DMS 273 (cell line): ENCODE results near the gene S100Z.
A peak's percentile ranks its signal among the peaks of the same experiment; 100 is the strongest.
"Not testable (repeated sequence)": the region's sequence is repeated elsewhere in the genome, so short reads cannot be mapped to it uniquely, and the experiment has no call there.

Experiments
- DNase-seq: peaks from one replicate; lab custom pipeline; 2025; ENCODE audit not compliant: unreplicated experiment; lab: John Stamatoyannopoulos, UW

S100Z gene

GRCh38 chr5:76822105-76822731, 27.6 kb upstream of the S100Z start:
- not testable (repeated sequence) for DNase-seq

GRCh38 chr5:76826416-76826815, 23.4 kb upstream of the S100Z start:
- DNase-seq, result not testable (repeated sequence)

GRCh38 chr5:76831110-76831452, 18.7 kb upstream of the S100Z start:
- no peak for DNase-seq

GRCh38 chr5:76836181-76836580, 13.6 kb upstream of the S100Z start:
- DNase-seq, result no peak

- no peak for DNase-seq
Measured at GRCh38 chr5:76836585-76836984, 13.2 kb upstream of the S100Z start.

DNA sequence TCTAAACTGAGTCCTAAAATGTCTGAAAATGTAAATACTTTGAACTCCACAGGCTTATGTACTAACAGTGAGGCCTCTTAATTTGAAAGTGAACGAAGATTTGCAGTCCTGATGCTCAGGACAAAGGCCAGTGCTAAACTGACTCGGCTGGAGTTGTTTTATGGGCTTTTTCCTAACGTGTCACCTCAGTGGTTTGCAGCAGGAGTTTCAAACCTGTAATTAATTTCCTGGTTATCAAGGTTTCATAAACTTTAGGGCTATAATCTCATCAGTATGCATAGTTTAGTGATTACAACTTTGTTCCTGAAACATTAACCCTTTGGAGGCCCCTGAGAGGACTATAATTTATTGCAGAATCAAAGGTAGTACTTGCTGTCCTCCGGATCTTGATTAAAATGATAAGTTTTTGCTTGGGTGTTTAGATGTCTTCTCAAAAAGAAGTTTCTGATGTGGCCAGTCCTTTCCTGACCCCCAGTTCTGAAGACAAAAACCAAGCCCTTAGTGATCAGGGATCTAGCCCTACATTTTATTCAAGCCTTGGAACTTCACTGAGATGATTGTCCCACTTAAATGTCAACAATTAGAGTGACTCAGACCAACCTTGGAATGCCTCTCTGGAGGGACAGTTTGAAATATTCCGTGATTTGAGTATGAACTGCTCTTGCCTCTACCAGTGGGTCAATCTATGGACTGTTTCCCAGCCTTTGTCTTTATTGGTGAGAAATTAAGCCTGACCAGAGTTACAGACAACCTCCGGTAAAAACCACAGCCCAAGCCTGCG, 11.1 kb upstream of the S100Z start:
- DNase-seq, result no peak

DNA sequence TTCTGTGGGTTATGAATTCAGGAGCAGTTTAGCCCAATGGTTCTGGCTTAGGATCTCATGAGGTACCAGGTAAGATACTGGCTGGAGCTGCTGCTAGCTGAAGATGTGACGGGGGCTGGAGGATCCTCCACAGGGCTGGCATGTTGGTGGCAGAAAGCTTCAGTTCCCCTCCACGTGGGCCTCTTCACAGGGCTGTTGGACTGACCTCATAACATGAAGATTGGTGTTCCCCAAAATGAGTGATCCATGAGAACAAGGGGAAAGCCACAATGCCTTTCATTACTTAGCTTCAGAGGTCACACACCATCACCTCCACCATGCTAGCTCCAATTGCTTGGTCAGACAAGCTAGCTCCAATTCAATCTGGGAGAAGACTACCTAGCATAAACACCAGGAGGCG, 8.5 kb upstream of the S100Z start:
- no peak for DNase-seq

GRCh38 chr5:76845890-76846289, 3.9 kb upstream of the S100Z start:
- DNase-seq, result no peak

DNA sequence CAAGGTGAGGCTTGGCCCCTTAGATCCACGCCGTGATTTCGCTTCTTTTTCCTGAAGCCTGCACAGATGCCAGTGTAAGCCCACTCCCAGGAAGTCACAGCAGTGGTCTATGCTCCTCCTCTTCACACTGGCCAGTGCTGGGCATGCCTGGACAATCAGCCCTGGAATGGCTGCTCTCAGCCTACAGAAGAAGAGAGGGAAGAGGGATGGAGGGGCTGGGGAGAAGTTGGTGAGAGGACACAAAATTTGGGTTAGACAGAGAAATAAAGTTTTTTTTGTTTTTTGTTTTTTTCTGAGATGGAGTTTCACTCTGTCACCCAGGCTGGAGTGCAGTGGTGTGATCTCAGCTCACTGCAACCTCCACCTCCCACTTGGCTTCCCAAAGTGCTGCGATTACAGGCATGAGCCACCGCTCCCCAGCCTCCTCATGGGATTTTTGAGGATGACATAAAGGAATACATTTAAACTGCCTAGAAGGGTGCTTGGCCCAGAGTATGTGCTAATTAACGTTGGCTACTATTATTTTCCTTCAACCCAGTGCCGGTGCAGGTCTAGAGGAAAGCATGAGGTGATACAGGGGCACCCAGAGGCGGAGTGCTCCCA, 830 bp downstream of the S100Z start:
- DNase-seq, result no peak

DNA sequence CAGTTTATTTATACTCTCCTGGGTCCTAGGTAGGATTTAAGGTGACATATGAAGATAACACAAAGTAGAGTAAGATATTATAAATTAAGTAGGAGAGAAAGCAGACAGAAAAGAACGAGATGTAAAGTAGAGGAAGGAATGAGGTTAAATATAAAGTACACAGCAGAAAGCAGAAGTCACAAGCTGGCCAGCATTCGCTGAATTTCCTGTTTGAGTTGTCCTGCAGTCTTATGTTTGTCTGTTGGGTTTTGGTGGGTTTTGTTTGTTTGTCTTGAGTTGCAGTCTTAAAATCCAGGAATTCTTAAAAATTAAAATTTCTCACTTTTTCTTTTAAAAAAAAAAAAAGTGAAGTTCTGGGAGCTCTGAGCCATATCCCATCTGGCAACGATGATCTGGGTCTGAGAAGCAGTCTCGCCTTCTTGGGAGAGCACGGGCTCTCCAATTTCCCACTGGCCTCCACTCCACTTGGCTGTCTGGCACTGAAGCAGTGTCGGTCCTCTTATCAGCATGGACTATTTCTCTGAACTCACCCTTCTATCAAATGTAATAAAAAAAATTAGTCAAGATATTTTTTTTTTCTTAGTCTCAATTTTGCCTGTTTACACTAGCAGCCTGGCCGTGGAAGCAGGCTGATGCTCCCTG, 2.0 kb downstream of the S100Z start:
- no peak for DNase-seq

DNA sequence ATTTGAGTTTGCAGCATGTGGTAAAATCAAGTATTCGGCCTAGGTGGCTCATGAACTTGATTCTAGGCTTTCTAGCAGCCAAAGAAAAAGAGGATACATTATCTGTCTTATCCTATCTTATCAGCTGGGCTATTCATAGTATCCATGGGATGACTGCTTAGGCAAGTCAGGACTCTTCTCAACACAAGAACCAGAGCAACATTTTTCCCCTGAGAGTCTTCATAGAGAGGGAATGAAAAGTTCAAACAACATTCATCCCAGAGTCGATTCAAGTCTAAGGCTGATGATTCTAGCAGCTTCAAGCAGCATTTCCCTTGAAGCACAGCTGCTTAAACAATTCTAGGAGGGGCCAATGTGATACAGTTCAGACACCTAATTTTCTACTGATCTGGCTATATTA, 3.0 kb downstream of the S100Z start:
- DNase-seq, result no peak

DNA sequence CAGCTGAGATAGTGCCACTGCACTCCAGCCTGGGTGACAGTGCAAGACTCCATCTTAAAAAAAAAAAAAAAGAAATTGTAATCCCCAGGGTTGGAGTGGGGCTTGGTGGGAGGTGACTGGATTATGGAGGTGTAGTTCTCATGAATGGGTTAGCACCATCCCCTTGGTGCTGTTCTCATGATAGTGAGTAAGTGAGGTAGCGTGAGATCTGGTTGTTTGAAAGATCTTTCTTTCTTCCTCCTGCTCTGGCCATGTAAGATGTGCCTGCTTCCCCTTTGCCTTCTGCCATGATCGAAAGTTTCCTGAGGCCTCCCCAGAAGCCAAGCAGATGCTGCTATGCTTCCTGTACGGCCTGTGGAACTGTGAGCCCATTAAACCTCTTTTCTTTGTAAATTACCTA, 3.9 kb downstream of the S100Z start:
- DNase-seq, result not testable (repeated sequence)

GRCh38 chr5:76854644-76855043, 4.8 kb downstream of the S100Z start:
- no peak for DNase-seq

DNA sequence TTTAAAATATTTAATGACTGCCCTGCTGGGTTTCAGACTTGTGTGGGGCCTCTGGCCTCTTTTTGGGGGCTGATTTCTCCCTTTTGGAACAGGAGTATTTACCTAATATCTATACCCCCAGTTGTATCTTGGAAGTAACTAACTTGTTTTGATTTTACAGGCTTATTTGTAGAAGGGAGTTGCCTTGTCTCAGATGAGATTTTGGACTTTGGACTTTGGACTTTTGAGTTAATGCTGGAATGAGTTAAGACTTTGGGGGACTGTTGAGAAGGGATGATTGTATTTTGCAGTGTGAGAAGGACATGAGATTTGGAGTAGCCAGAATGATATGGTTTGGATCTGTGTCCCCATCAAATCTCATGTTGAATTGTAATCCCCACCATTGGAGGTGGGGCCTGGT, 5.7 kb downstream of the S100Z start:
- not testable (repeated sequence) for DNase-seq

DNA sequence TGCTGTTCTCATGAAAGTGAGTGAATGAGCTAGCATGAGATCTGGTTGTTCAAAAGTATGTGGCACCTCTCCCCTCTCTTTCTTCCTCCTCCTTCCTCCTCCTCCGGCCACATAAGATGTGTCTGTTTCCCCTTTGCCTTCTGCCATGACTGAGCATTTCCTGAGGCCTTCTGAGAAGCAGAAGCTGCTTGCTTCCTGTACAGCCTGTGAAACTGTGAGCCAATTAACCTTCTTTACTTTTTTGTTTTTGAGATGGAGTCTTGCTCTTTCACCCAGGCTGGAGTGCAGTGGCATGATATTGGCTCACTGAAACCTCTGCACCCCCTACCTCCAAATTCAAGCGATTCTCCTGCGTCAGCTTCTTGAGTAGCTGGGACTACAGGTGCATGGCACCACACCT, 6.1 kb downstream of the S100Z start:
- no peak for DNase-seq

DNA sequence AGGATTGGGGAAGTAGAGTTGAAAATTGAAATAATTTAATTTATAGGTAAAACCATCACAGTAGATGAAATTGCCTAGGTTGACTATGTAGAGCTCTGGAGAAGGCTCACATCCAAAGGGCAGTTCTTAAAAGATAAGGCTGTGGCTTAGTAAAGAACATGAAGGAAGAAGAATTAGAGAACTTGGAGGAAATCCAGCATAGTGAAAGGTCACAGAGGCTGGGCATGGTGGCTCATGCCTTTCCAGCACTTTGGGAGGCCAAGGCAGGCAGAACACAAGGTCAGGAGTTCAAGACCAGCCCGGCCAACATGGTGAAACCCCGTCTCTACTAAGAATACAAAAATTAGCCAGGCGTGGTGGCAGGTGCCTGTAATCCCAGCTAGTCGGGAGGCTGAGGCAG, 7.0 kb downstream of the S100Z start:
- not testable (repeated sequence) for DNase-seq

DNA sequence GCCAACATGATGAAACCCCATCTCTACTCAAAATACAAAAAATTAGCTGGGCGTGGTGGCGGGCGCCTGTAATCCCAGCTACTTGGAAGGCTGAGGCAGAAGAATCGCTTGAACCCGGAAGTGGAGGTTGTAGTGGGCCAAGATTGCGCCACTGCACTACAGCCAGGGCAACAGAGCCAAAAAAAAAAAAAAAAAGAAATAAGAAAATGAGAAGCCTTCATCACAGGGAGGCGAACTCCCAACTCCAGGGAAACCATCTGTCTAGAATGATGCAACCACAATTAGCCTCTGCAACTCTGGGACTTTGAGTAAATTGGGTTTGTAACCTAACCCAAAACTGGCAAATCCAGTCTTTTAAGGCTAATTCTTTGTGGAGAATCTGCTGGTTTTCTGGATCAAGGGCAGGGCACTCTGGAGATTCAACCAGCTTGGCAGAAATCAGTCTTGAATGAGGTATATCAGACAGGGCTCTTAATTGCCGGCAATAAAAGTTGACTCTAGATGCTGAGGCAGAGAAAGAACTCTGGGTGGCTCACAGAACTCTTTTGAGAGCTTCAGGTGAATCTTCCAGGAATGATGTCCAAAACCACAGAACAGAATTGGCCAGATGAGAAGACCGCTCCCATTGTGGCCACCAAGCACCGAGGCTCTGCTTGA, 9.9 kb downstream of the S100Z start:
- peak; percentile 51 for DNase-seq

DNA sequence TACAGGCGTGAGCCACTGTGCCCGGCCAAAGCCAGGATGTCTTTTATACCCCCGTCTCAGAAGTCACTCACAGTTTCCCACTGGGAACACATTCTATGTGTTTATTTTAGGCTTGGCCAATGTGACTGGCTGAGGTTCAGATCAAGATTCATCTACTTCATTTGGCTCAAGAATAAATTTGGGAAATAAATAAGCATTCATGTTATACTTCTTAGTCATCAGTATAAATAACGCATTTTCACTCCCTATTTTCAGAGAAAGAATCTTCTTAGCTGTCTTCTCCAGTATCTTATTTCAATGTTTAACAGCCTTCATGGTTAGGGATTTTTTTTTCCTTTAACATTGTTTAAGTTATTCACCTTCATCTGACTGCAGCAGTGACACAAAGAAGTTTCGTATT, 11.8 kb downstream of the S100Z start:
- DNase-seq, result no peak

GRCh38 chr5:76863001-76863400, 13.2 kb downstream of the S100Z start:
- no peak for DNase-seq

DNA sequence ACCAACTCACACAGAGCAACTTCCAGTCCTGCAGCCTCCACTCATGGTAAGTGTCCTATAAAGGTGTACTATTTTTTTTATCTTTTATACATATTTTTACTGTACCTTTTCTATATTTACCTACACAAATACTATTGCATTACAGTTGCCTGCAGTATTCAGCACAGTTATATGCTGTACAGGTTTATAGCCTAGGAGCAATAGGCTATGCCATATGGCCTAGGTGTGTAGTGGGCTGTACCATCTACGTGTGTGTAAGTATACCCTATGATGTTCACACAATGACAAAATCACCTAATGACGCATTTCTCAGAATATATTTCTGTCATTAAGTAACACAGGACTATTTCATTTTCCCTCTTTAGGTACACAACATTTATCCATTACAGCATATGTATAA, 16.7 kb downstream of the S100Z start:
- no peak for DNase-seq

- DNase-seq, result no peak
Measured at GRCh38 chr5:76867038-76867437, 17.2 kb downstream of the S100Z start.
